GM12864 (cell line): ENCODE measurements around the gene C14orf180.
"Not testable (repeated sequence)": the region's sequence is repeated elsewhere in the genome, so short reads cannot be mapped to it uniquely, and the experiment has no call there.

ENCODE experiments used
- DNase-seq: peaks from one replicate; pipeline ENCODE4 v3.0.0-alpha.2; 2011; ENCODE audit warnings: low read depth
- H3K4me3 ChIP-seq: 2 replicates; pipeline ENCODE4 v1.5.1; 2011; ENCODE audit warnings: mild to moderate bottlenecking, low read depth, low read length, control low read depth
- CTCF ChIP-seq: IDR thresholded peaks from 2 replicates; pipeline ENCODE4 v1.5.1; 2011; ENCODE audit warnings: low read depth, mild to moderate bottlenecking, moderate library complexity, low read length, control low read depth, inconsistent platforms; ENCODE audit errors: missing control alignments

Gene C14orf180

DNA sequence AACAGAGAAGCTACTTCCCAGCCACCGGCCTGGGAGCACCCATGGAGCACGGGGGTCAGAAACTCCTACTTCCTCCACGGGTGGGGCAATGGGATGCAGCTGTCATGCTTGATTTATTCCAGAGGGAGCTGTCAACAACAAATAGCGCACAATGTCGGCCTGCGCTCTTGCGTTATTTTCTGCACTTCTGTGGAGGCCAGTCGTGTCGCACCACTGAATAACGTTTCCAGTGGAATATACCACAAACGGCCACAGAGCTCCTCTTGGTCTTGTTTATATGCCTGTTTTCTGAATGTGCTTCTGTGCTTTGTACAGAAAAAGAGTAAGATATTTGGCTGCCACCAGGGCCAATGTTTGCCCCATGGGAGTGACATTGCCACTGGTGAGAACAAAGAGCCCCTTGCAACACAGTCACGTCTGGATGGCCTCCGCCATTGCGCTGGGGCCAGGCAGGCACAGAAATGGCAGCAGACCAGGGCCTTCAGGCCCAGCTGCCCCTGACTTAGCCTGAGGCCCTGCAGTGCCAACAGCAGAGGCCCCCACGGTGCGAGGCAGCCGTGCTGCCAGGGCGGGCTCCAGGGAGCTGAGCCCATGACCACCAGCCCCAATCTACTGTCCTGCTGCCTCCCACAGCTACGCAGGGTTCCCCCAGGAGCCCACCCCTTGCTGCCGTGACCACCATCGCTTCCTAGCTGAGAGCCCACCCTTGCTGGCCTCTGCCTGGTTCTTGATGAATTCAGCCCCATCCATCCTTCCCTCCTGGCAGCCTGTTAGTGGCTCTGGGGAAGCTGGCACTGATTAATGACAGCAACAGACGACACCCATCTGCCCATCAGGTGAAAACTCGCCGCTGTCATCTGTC, 53.9 kb downstream of the C14orf180 start:
- no peak overlapping the region for H3K4me3 ChIP-seq
- TF ChIP-seq CTCF = no peak
- DNase-seq = no peak

GRCh38 chr14:104634138-104634760, 54.7 kb downstream of the C14orf180 start:
- TF ChIP-seq CTCF = no peak
- no peak for DNase-seq
- H3K4me3 ChIP-seq = no peak overlapping the region

DNA sequence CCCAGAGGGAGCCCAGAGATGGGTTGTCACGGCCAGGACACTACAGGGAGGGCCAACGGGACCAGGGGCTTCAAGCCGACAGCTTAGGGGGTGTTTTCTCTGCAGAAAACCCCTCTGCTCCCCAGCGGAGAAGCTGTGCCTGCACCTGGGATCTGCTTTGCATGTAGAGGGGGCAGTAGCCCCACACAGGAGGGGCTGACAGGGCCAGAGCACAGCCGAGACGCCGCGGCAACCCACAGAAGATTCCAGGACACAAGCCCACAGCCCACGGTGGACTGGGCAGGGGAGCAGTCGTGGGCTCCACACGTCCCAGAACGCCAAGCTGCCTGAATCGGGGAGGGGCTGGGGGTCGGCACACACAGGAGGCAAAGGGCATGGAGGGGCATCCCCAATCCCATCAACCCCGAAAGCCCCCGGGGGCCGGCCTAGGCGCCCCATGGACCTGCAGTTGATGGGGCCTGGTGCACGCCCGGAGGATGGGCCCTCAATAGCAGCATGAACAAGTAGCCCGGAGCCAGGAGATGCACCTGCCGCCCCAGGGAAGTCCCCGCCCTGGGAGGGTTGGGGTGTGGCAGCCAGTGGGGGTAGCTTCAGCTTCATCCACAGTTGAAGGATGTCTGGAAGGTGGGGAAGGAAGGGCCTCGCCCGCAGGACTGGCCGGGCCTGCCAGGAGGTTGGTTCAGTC, 55.5 kb downstream of the C14orf180 start:
- TF ChIP-seq CTCF = no peak
- no peak overlapping the region for H3K4me3 ChIP-seq
- DNase-seq = no peak

- TF ChIP-seq CTCF = no peak
- DNase-seq = no peak
- H3K4me3 ChIP-seq = no peak overlapping the region
Measured at GRCh38 chr14:104635717-104636116, 56.2 kb downstream of the C14orf180 start.

GRCh38 chr14:104636131-104636530, 56.6 kb downstream of the C14orf180 start:
- no peak overlapping the region for H3K4me3 ChIP-seq
- no peak for TF ChIP-seq CTCF
- no peak for DNase-seq

DNA sequence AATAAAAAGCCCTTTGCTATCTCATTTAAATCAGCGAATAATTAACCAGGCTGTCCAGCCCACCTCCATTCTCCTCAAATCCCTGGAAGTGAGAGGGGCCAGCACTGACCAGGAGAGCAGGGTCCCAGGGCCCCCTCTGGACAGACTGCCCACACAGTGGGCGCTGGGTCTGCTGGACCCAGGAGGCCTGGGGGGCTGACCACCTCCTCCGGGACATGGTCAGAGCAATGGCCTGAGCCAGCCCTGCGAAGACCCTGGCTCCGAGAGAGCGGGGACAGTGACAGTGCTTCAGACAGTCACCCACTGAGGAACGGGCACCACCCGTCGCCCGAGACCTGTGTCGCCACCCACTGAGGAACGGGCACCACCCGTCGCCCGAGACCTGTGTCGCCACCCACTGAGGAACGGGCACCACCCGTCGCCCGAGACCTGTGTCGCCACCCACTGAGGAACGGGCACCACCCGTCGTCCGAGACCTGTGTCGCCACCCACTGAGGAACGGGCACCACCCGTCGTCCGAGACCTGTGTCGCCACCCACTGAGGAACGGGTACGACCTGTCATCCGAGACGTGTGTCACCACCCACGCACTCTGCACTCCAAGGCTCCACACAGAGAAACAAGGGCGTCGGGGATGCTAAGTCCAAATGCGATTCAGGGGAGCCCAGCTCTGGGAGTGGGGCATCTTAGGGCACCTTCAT, 57.4 kb downstream of the C14orf180 start:
- not testable (repeated sequence) for DNase-seq

DNA sequence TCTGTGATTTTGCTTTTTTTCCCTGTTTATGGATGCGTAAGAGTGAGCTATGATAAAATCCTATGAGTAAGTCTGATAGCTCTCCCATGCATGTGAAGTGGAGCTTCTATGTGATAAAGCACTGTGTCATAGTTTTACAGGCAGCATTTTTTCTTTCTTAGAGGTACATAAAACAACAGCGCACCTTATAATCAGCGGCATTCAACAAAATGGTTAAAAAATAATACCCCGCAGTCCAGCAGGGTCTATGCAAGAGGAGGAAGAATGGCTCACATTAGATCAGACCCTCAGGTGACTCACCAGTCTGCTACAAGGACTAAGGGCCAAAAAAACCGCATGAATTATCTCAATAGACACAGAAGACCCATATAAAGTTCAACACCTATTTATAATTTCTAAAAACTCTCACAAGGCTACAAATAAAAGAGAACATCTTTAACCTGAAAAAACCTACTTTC, 58.0 kb downstream of the C14orf180 start:
- H3K4me3 ChIP-seq = no peak overlapping the region
- TF ChIP-seq CTCF = no peak

More for the DNA sequence above, 57.4 kb downstream of the C14orf180 start:
- H3K4me3 ChIP-seq = not testable (repeated sequence)

More for the DNA sequence above, 58.0 kb downstream of the C14orf180 start:
- no peak for DNase-seq
